Dendritic cell treated with granulocyte-macrophage colony-stimulating factor and Interleukin-4, amounts not matched to agents 40 ng/mL and 50 ng/mL, for 4 days (primary cell): ENCODE results near the gene IKBKG.
A peak's percentile ranks its signal among the peaks of the same experiment; 100 is the strongest.
"Not testable (repeated sequence)": the region's sequence is repeated elsewhere in the genome, so short reads cannot be mapped to it uniquely, and the experiment has no call there.

Source experiments
- H3K27ac Mint-ChIP-seq: one replicate; pipeline ENCODE4 v1.8.0; 2022; ENCODE audit warnings: mild to moderate bottlenecking, mixed read lengths
- H3K27me3 Mint-ChIP-seq: one replicate; pipeline ENCODE4 v1.8.0; 2022; ENCODE audit warnings: mild to moderate bottlenecking, mixed read lengths
- H3K36me3 Mint-ChIP-seq: one replicate; pipeline ENCODE4 v1.8.0; 2022; ENCODE audit warnings: low read depth, mixed read lengths
- H3K4me1 Mint-ChIP-seq: one replicate; pipeline ENCODE4 v1.8.0; 2022; ENCODE audit warnings: low read depth, mixed read lengths
- H3K4me3 Mint-ChIP-seq: one replicate; pipeline ENCODE4 v1.8.0; 2022; ENCODE audit warnings: mild to moderate bottlenecking, moderate library complexity, mixed read lengths
- H3K9me3 Mint-ChIP-seq: one replicate; pipeline ENCODE4 v1.8.0; 2022; ENCODE audit warnings: mixed read lengths
- intact Hi-C: fragments of 100-400 bp; cut with micrococcal nuclease; formaldehyde crosslinking; loops from one replicate; pipeline ENCODE4 v1.15.0; 2022

IKBKG gene

DNA sequence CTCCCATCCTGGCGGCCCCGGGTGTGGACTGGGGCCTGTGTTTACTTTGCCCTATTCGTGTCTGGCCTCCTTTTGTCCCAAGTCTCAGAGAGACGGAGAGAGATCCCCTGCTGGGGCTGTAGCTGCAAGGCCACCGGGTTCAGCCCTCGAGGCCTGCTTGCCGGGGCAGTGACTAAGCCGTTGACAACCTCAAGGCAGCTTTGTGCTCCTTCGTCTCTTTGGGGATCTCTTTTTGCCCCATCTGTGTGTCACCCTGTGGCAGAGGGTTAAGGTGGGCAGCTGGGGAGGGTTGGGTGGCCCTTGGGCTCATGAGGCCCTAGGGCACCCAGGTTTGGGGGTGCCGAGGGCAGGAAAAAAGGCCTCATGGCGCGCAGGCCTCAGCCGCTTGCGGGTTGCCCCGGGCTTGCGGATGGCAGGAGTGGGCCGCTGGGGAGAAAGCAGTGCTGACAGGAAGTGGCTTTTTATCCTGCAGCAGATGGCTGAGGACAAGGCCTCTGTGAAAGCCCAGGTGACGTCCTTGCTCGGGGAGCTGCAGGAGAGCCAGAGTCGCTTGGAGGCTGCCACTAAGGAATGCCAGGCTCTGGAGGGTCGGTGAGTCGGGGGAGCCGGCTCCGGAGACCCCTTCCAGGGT lies 10.8 kb downstream of the IKBKG start:
- intact Hi-C loops, H3K27ac Mint-ChIP-seq, H3K9me3 Mint-ChIP-seq, H3K4me1 Mint-ChIP-seq, H3K27me3 Mint-ChIP-seq, H3K4me3 Mint-ChIP-seq: not testable (repeated sequence)
- H3K36me3 Mint-ChIP-seq: peaks cover 28% of the 10 kb centered on the region

DNA sequence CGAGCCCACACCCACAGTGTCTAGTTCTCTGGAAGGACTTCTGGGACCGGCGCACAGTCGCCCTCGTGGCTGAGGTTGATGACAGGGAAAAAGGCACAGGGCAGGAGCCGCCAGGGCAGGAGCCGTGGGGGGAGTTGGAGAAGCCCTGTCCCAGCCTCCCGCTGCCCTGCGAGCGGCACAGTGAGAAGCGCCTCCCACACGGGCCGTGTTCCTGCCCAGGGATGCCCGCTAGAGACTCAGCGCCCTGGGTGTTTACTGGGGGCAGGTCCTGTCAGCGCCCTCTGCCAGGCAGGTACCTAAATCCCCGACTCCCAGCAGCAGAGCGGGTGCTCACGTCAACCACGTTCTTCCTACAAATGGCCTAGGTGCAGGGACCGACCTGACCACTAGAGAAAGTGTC lies 11.5 kb downstream of the IKBKG start:
- intact Hi-C loops: not testable (repeated sequence)

DNA sequence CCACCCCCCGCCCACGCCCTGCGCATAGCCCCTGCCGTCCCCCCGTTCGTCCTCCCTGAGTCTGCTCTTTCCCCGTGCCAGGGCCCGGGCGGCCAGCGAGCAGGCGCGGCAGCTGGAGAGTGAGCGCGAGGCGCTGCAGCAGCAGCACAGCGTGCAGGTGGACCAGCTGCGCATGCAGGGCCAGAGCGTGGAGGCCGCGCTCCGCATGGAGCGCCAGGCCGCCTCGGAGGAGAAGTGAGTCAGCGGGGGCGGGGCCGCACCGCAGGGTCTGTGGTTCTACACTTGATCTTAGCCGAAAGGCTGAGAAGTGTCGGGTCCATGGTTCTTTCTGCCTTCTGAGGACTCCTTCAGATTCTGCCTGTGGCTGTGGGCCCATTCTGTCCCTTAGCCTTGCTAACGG lies 12.9 kb downstream of the IKBKG start:
- H3K27ac Mint-ChIP-seq, H3K9me3 Mint-ChIP-seq, H3K27me3 Mint-ChIP-seq, intact Hi-C loops, H3K36me3 Mint-ChIP-seq, H3K4me3 Mint-ChIP-seq, H3K4me1 Mint-ChIP-seq: not testable (repeated sequence)

More for the DNA sequence above, 11.5 kb downstream of the IKBKG start:
- not testable (repeated sequence) for H3K27ac Mint-ChIP-seq, H3K9me3 Mint-ChIP-seq, H3K27me3 Mint-ChIP-seq, H3K4me1 Mint-ChIP-seq, H3K4me3 Mint-ChIP-seq
- H3K36me3 Mint-ChIP-seq: peaks cover 21% of the 10 kb centered on the region

DNA sequence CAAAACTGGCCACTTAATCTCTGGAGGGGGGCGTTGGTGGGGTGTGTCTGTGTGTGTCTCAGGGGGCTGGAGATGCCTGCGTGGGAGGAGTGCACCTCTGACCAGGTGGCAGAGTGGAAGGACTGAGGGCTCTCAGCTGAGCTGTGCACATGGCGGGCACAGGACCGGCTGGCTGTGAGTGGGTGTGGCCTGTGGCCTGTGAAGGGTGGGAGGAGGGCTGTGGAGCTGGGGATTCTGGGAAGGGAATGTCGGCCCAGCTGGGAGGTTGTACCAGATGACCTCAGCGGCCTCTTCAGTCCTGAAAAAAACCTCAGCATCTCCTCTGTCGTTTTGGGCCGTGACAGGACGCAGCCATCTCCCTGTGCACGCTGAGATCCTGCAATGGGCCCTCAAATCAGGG lies 14.9 kb downstream of the IKBKG start:
- H3K27me3 Mint-ChIP-seq, intact Hi-C loops, H3K4me1 Mint-ChIP-seq, H3K4me3 Mint-ChIP-seq, H3K9me3 Mint-ChIP-seq, H3K27ac Mint-ChIP-seq, H3K36me3 Mint-ChIP-seq: not testable (repeated sequence)

DNA sequence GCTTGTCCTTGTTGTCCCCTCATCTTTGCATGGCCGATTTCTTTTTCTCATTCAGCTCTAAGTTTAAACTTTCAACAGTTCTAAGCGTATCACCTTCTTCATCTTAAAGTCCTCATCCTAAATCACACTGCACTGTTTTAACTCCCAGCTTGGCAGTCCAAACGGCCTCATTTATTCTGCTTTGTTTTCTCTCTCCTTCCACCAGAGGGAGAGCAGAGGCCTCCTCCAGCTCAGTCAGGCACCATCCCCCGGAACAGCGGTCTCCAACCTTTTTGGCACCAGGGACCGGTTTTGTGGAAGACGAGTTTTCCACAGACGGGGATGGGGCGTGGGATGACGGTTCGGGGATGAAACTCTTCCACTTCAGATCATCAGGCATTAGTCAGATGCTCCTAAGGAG lies 22.9 kb downstream of the IKBKG start:
- H3K9me3 Mint-ChIP-seq, H3K36me3 Mint-ChIP-seq, H3K4me1 Mint-ChIP-seq, H3K27me3 Mint-ChIP-seq, intact Hi-C loops, H3K4me3 Mint-ChIP-seq, H3K27ac Mint-ChIP-seq: not testable (repeated sequence)

DNA sequence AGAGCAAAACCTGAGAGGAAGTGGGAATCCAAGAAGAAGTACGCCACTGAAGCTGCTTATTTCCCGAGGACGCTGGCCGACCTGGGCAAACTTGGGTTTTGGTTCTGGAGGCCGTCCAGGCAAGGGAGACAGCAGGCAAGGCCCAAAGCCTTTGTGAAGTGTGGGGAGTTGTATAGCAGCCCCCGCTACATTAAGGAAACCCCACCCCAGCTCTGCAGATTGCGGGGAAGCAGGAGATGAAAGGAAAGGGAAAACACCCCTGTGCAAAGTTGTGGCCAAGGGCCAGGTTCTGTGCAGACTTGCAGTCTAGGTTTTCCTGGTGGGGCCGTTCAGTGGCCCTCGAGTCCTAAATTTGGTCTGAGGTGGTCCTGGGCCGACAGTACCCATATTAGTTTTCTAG lies 25.6 kb downstream of the IKBKG start:
- H3K4me1 Mint-ChIP-seq, H3K4me3 Mint-ChIP-seq: not testable (repeated sequence)

DNA sequence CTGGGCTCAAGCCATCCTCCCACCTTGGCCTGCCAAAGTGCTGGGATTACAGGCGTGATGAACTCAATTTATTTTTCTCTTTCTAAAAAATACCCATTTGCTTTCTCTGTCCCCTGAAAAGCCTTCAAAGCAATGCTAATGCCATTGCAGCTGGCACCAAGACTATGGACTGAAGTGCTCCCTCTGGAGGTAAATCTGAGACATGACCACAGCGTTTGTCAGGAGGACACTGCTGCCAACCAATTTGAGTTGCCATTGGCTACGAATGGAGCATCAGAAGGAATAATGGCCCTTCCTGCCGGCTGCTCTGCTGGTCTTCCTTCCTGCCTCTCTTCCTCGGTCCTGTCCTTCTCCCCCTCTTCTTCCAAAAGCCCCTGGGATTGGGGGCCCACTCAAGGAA lies 27.7 kb downstream of the IKBKG start:
- H3K9me3 Mint-ChIP-seq, intact Hi-C loops, H3K27ac Mint-ChIP-seq, H3K27me3 Mint-ChIP-seq, H3K4me3 Mint-ChIP-seq, H3K4me1 Mint-ChIP-seq, H3K36me3 Mint-ChIP-seq: not testable (repeated sequence)

More for the DNA sequence above, 25.6 kb downstream of the IKBKG start:
- intact Hi-C loops, H3K36me3 Mint-ChIP-seq, H3K27ac Mint-ChIP-seq, H3K9me3 Mint-ChIP-seq, H3K27me3 Mint-ChIP-seq: not testable (repeated sequence)

DNA sequence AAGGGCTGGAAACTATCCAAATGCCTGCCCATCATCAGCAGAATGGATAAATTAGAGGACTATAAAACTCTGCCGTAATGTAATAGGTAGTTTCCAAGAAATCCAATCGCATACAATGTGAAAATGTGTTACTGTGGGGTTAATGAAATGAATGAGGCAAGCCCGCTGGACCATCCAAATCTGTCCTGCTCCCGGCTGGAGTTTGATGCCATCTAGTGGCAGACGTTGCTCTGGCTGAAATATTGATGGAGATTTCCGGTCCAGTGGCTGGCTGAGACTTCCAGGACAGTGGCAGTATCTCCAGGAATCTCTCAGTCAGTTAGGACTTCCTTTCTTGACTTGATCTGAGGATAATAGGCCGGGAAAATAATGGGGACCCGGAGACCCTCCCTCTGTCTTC lies 35.6 kb downstream of the IKBKG start:
- intact Hi-C loops, H3K36me3 Mint-ChIP-seq, H3K4me1 Mint-ChIP-seq, H3K27ac Mint-ChIP-seq, H3K4me3 Mint-ChIP-seq, H3K27me3 Mint-ChIP-seq, H3K9me3 Mint-ChIP-seq: not testable (repeated sequence)

DNA sequence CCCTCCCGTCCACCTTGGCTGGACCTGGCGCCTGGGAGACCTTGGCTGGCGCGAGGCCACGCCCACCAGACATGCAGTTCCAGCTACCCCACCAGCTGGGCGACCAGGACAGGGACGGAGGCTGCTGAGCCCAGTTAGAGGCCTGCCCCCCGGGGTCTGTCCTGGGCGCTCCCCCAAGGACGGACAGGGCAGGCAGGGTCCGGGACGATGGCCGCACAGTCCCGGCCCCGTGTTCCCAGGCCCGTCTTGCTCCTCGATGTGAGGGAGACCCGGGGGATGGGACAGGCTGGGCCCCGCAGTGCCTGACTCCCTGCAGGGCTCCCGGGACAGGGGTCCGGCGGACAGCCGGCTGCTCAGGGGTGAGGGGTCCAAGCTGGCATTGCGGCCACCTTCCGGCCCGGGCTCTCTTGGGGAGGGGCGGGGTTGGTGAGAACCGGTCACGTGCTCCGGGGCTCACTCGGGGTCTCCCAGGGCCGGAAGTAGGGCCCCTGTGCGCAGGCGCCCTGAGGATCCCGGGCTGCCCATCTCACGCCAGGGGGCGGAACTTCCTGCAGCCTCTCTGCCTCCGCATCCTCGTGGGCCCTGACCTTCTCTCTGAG lies 37.3 kb downstream of the IKBKG start, which contains the start of gene CTAG1A:
TSS of gene CTAG1A (plus strand) at position 549 of the 599 bp plus-strand sequence. CDS start 74 bp downstream, outside the sequence.
- H3K9me3 Mint-ChIP-seq, H3K4me3 Mint-ChIP-seq, H3K27me3 Mint-ChIP-seq, H3K4me1 Mint-ChIP-seq, H3K27ac Mint-ChIP-seq, H3K36me3 Mint-ChIP-seq, intact Hi-C loops: not testable (repeated sequence)

DNA sequence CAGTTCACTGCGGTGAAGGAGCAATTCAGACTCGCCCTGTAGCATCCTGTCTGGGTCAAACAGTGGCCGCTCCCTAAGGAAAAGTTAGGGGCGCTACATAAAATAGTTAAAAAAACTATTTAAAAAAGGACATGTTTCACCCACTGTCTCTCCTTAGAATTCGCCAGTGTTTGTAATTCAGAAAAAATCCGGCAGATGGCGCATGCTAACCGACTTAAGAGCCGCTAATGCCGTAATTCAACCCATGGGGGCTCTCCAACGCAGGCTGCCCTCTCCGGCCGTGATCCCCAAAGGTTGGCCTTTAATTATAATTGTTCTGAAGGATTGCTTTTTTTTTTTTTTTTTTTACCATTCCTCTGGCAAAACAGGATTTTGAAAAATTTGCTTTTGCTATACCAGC lies 43.0 kb downstream of the IKBKG start:
- H3K9me3 Mint-ChIP-seq, H3K4me1 Mint-ChIP-seq, intact Hi-C loops, H3K27me3 Mint-ChIP-seq, H3K27ac Mint-ChIP-seq, H3K4me3 Mint-ChIP-seq, H3K36me3 Mint-ChIP-seq: not testable (repeated sequence)

DNA sequence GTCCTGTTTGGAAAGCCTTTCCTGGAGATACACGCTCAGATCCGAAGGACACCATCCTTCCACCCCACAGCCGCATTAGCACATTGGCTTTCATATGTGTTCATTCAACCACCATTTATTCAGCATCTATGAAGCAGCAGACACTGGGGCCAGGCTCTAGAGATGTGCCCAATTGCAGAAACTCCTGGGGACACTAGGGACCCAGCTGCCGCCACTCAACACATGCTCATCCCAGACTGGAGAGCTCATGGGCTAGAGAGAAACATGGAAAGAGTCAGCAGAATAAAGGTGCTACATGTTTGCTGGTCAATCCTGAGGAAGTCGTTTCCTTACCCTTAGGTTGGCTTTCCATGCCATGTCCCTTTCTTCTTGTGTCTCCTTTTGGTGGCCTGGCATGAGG lies 45.1 kb downstream of the IKBKG start:
- H3K27me3 Mint-ChIP-seq: peaks cover 1% of the 10 kb centered on the region
- no peak overlapping the region for H3K27ac Mint-ChIP-seq
- no peaks in the 10 kb centered on the region for H3K9me3 Mint-ChIP-seq
- no peaks in the 10 kb centered on the region for H3K36me3 Mint-ChIP-seq
- peaks cover 12% of the 10 kb centered on the region for H3K4me1 Mint-ChIP-seq
- H3K4me3 Mint-ChIP-seq: no peak overlapping the region
- intact Hi-C loops: no loop called here

DNA sequence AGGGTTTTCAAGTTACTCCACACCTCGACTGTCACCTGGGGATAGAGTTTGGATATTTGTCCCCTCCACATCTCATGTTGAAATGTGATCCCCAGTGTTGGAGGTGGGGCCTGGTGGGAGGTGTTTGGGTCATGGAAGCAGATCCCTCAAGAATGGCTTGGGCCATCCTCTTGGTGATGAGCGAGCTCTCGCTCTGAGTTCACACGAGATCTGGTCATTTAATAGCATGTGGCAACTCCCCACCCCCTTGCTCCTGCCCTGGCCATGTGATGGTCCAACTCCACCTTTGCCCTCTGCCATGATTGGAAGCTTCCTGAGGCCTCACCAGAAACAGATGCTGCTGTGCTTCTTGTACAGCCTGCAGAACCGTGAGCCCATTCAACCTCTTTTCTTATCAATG lies 45.8 kb downstream of the IKBKG start:
- no peaks in the 10 kb centered on the region for H3K9me3 Mint-ChIP-seq
- H3K27ac Mint-ChIP-seq: no peak overlapping the region
- peaks cover 1% of the 10 kb centered on the region for H3K27me3 Mint-ChIP-seq
- H3K4me1 Mint-ChIP-seq: peaks cover 12% of the 10 kb centered on the region
- intact Hi-C loops: no loop called here
- H3K4me3 Mint-ChIP-seq: no peak overlapping the region
- no peaks in the 10 kb centered on the region for H3K36me3 Mint-ChIP-seq

DNA sequence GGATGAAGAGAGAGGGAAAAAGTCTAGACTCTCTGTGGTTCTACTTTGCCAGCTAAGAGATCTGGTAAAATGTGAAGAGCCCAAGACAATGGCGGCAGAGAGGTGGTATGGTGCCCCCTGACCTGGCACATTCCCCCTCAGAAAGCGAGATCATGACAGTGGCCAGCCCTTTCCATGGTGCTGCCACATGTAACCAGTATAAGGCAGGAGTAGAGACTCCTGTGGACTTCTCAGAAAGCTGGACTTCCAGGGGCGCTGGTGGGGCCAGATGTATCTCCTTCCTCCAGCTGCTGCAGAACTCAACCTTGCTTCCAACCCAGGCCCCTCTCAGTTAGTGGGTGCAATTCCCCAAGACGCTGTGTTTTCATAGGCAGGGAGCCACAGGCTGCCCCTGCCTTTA lies 47.1 kb downstream of the IKBKG start:
- Mint-ChIP-seq H3K27ac (no peak overlapping the region), H3K9me3 (no peaks in the 10 kb centered on the region), H3K4me3 (no peak overlapping the region), H3K4me1 (peaks cover 15% of the 10 kb centered on the region), H3K36me3 (no peaks in the 10 kb centered on the region), H3K27me3 (peaks cover 1% of the 10 kb centered on the region)
- intact Hi-C loops: no loop called here

DNA sequence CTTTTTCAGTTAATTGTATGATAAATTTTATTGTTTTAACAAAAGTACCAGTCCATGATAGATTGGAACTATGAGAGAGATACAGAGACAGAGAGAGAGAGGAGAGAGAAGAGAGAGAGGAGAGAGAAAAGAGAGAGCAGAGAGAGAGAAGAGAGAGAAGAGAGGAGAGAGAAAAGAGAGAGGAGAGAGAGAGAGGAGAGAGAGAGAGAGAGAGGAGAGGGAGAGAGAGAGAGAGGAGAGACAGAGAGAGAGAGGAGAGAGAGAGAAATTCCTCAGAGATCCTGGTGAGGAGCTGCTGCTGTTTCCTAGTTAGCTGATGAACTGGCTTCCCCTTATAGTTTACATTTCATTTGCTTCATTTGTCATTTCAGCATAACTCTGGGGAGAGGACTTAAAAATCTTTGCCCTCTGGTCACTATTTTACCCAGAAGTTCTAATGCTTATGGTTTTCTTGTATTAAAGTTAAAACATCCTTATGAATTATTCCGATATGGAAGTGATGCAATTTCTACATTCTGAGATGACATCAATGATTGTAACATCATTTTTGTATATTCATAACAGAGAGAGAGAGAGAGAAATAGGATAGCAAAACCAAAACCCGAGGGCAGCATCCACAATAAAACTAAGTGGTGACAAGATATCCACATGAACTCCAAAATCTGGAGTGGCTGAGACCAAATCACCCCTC lies 48.3 kb downstream of the IKBKG start:
- Mint-ChIP-seq H3K36me3 (no peaks in the 10 kb centered on the region), H3K4me1 (peaks cover 25% of the 10 kb centered on the region), H3K9me3 (no peaks in the 10 kb centered on the region), H3K27me3 (peaks cover 3% of the 10 kb centered on the region), H3K4me3 (no peak overlapping the region), H3K27ac (peak overlapping the region; percentile 16)
- intact Hi-C loops: no loop called here
